Epithelial cell of proximal tubule (primary cell): ENCODE results near the gene EFHB. TPM values are rescaled to one million over a fixed set of nuclear protein-coding genes. Genes with fewer than 3 reads are reported as not detected.
"Not testable (repeated sequence)": the region's sequence is repeated elsewhere in the genome, so short reads cannot be mapped to it uniquely, and the experiment has no call there.

ENCODE experiments used
- DNase-seq: peaks from one replicate; pipeline ENCODE4 v3.0.0-alpha.2; 2011; ENCODE audit warnings: low read depth
- H3K4me3 ChIP-seq: 2 replicates; pipeline ENCODE4 v1.5.1; 2011; ENCODE audit warnings: low read depth, mild to moderate bottlenecking, low read length
- total RNA-seq: library from RNA; depleted of rRNA; stranded (reverse); fragments of >200 nt; gene quantifications from 2 replicates; pipeline ENCODE4 v1.2.3, GENCODE V29; 2015
- TF ChIP-seq, protein P1 (sequence below): conservative IDR thresholded peaks from 2 replicates; pipeline ENCODE4 v1.5.1; 2012; ENCODE audit warnings: low read depth, mild to moderate bottlenecking, low read length

The EFHB gene
- total RNA-seq, 1 donor from 2014 or later: 5.5 TPM

GRCh38 chr3:19903649-19904048, 30.4 kb downstream of the EFHB start:
- H3K4me3 ChIP-seq: no peak overlapping the region
- TF ChIP-seq, protein P1, sequence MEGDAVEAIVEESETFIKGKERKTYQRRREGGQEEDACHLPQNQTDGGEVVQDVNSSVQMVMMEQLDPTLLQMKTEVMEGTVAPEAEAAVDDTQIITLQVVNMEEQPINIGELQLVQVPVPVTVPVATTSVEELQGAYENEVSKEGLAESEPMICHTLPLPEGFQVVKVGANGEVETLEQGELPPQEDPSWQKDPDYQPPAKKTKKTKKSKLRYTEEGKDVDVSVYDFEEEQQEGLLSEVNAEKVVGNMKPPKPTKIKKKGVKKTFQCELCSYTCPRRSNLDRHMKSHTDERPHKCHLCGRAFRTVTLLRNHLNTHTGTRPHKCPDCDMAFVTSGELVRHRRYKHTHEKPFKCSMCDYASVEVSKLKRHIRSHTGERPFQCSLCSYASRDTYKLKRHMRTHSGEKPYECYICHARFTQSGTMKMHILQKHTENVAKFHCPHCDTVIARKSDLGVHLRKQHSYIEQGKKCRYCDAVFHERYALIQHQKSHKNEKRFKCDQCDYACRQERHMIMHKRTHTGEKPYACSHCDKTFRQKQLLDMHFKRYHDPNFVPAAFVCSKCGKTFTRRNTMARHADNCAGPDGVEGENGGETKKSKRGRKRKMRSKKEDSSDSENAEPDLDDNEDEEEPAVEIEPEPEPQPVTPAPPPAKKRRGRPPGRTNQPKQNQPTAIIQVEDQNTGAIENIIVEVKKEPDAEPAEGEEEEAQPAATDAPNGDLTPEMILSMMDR: no peak
- no peak for DNase-seq

DNA sequence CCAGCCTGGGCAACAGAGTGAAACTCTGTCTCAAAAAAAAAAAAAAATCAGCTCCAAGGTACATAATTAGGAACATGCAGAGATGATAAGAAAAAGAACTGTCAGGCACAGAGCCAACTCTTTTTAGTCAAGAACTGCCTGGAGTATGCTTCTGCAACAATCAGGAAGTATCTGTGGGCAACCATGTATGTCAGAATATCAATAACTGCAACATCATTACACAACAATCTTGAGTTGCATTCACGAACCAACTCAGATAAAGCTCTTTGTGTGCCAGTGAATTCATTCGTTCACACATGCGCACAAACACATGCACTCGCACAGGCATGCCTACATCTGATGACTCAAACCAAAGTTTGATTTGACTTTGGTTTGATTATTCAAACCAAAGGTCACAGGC, 32.1 kb downstream of the EFHB start:
- TF ChIP-seq, protein P1: no peak
- no peak for DNase-seq
- no peak overlapping the region for H3K4me3 ChIP-seq

DNA sequence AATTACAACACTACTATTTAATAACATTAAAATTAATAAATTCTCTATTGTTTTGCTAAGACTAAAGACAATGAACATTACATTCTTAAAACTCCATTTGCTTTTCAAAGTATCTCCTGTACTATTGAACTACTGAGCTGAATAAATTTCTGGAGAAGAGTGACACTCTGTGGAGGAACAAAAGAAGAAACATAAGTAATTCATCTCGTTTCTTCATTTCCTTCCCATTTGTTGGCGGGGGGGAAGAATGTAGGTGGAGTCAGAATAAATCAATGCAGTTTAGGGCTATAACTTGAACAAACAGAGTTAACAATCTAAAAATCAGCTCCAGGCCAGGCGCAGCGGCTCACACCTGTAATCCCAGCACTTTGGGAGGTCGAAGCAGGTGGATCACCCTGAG, 32.7 kb downstream of the EFHB start:
- no peak for DNase-seq
- TF ChIP-seq, protein P1: no peak
- H3K4me3 ChIP-seq: no peak overlapping the region

DNA sequence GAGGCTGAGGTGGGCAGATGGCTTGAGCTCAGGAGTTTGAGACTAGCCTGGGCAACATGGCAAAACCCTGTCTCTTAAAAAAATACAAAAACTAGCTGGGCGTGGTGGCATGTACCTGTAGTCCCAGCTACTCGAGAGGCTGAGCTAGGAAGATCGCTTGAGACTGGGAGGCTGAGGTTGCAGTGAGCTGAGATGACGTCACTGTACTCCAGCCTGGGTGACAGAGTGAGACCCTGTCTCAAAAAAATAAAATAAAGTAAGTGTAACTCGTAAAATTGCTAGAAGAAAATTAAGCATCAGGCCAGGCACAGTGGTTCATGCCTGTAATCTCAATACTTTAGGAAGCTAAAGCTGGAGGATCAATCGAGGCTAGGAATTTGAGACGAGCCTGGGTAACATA, 34.2 kb downstream of the EFHB start:
- not testable (repeated sequence) for DNase-seq, H3K4me3 ChIP-seq

DNA sequence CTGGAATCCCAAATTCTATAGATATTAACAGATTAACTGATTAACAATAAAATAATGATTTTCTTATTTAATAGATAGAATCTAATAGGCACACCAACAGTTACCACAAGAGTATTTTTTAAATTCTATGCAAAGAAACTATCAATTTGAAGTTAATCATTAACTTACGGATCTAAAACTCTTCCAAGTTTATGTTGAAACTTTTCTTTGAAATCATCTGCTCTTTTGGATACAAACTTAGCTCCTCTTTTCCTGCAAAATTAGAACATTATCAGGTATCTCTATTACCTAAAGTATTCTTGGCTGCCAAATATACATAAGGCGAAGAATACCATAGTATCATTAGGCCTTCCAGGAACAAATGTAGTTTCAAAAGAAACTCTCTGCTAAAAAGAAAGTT, 34.8 kb downstream of the EFHB start:
- TF ChIP-seq, protein P1: no peak
- DNase-seq: no peak
- no peak overlapping the region for H3K4me3 ChIP-seq

DNA sequence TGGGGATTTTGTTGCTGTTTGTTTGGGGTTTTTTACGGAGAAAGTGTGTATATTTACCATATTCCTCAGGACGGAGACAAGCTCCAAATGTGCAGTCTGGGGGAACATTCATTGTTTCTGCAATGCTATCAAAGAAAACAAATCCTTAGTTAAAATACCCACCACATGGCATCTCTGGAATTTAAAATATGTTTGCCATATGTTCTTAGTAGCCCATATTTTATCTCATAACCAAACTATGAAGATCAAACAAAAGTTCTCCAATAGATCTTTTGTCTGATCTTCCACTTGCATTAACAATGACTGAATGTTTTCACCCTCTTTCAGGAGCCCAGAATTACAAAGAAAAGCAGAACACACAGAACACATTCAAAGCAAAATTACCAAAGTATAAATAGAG, 35.3 kb downstream of the EFHB start:
- no peak overlapping the region for H3K4me3 ChIP-seq
- TF ChIP-seq, protein P1: no peak
- DNase-seq: no peak

GRCh38 chr3:19891740-19892139, 42.3 kb downstream of the EFHB start:
- no peak for DNase-seq
- TF ChIP-seq, protein P1: no peak
- no peak overlapping the region for H3K4me3 ChIP-seq
